Measurements from ENCODE around the gene ANKS3.
A peak's percentile ranks its signal among the peaks of the same experiment; 100 is the strongest.

Gene ANKS3

DNA sequence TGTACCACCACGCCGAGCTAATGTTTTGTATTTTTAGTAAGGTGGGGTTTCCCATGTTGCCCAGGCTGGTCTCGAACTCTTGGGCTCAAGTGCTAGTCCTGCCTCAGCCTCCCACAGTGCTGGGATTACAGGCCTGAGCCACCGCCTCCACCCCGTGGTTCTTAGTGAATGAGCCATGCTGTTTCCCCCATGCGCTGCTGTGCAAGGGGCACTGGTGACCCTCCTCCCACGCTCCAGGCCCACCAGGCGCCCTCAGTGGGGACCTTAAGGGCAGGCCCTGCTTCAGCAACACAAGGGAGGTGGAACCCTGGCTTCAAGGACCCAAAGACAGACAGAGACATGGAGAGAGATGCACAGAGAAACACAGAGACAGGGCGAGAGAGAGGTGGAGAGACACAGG lies 56.1 kb downstream of the ANKS3 start:
- Histone ChIP-seq H3K27ac (peak overlapping the region in 1 of 21 experiments; percentile 3), H3K4me3 (no peak overlapping the region)

DNA sequence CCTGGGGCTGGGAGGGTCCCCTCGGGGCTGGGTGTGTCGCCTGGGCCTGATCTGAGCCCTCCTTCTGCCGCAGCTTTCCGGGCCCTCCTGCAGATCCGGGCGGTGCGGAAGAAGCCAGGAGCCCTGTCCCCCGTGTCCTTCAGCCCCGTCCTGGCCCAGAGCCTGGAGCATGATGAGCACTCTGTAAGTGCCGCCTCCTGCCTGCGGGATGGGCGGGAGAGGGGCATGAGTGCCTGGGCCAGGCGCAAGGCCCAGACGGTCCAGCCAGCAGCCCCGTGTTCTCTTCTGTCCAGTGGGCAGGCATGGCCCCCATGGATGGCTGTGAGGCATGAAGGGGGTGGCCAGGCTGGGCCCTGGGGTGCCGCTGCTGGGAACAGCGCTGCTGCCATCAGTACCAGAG lies 56.7 kb downstream of the ANKS3 start:
- Histone ChIP-seq H3K27ac (peak overlapping the region in 5 of 21 experiments; percentile 56 to 89 (median 65)), H3K4me3 (no peak overlapping the region)

DNA sequence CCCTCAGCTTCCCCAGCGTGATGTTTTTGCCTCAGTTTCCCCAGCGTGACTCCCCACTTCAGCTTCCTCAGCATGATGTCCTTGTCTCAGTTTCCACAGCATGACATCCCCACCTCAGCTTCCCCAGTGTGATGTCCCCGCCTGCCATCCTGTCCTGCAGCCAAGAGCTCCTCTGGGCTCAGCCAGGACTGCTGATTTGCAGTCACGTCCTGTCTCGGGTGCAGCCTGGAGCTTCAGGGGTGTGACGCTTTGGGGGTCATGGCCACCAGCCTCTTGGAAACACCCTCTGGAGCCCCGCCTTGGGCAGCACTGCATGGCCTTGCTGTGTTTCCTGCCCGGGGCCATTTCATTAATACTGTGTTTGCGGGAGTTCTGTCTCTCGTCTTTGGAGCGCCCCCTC lies 57.2 kb downstream of the ANKS3 start:
- H3K27ac ChIP-seq: peak overlapping the region in 12 of 21 experiments; percentile 1 to 89 (median 57)
- H3K4me3 ChIP-seq: no peak overlapping the region

DNA sequence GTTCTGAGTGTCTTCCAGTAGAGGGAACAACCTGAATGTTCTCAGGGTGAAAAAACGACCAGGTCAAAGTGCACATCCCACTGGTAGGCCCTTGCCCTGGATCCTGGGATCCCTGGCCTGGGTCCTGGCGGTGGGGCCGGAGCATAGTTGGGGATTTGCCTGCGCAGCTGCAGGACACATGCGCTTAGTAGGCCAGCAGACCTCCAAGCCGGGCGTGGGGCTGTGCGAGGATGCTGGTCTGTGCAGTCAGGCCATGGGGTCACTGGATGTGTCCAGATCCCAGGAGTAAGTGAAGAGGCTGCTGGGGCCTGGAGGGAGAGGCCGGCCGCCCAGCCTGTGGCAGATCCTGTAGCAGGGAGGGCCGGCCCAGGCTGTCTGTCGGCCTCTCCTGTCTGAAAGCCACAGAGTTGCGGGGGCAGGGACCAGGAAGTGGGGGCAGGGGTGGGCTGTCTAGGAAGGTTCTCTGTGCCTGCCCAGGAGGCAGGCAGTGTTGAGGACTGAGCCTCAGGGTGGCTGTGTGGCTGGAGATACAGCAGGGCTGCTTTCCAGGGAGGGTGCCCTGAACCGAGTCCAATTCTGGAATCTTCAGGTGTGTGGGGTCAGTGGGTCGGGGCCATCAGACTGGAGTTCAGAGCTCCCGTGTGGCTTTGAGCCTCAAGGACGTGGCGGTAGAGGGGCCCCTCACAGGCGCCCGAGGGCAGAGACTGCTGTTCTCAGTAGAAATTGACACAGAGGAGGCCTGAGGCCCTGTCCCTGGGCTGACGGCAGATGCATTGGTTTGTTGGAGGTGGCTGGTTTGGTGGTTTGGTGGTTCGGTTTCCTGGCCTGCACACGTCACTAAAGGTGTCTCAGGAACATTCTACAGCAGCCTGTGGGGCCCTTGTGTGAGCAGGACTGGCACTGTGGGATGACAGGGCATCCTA lies 57.9 kb downstream of the ANKS3 start:
- Histone ChIP-seq H3K4me3 (no peak overlapping the region), H3K27ac (peak overlapping the region in 17 of 21 experiments; percentile 1 to 89 (median 56))

DNA sequence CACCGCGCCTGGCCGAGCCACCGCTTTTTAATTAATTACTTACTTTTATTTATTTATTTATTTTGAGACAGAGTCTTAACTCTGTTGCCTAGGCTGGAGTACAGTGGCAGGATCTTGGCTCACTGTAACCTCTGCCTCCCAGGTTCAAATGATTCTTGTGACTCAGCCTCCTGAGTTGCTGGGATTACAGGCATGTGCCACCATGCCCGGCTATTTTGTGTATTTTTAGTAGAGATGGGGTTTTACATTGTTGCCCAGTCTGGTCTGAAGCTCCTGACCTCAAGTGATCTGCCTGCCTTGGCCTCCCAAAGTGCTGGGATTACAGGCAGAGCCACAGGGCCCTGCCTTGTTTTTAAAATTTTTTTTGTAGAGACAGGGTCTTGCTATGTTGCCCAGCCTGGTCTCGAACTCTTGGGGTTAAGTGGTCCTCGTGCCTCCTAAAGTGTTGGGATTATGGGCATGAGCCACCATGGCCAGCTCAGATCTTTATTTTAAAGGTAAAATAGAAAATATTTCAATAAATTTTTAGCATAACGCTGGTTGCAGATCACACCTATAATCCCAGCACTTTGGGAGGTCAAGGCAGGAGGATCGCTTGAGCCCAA lies 59.0 kb downstream of the ANKS3 start:
- Histone ChIP-seq H3K27ac (peak overlapping the region in 1 of 21 experiments; percentile 89), H3K4me3 (no peak overlapping the region)

DNA sequence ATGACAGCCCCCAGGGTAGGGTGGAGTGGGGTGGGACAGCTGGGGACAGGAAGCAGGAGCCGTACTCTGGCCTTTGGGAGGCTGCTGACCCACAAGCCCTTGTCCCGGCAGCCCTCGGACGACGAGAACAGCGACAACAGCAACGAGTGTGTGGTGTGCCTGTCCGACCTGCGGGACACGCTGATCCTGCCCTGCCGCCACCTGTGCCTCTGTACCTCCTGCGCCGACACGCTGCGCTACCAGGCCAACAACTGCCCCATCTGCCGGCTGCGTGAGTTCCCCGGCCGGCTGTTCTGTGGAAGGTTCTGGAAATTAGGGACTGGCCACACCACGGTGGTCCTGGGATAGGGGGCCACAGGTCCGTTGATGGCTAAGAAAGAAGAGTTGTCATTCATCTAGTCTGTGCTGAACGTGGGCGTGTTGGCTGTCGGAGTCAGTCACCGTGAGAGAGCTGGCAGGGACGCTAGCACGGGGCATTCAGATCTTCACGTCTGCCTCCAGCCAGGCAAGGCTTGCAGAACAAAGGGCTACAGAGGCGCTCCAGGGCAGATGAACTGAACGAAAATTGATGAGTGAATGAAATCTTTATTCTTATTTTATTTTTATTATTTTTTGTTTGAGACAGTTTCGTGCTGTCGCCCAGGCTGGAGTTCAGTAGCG lies 60.6 kb downstream of the ANKS3 start:
- Histone ChIP-seq H3K4me3 (no peak overlapping the region), H3K27ac (no peak overlapping the region)

DNA sequence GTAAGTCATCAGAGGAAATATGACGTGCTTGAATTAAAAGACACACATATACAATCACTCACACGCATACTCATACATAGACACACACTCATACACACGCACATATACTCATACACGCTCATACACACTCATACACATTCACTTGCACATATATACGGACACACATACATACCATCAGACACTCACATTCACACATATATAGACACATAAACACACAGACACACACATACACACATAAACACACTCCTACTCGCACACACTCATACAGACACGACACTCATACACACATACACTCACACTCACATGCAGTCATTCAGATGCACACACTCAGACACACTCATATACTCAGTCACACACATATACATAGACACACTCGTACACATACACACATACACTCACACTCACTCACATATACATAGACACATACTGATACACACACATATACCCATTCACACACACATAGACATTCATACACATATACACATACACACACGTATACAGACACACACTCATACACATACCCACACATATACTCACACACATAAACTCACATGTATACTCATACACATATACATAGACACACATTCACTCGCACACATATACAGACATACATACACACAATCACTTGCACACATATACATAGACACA lies 65.6 kb downstream of the ANKS3 start:
- Histone ChIP-seq H3K4me3 (no peak overlapping the region), H3K27ac (no peak overlapping the region)

DNA sequence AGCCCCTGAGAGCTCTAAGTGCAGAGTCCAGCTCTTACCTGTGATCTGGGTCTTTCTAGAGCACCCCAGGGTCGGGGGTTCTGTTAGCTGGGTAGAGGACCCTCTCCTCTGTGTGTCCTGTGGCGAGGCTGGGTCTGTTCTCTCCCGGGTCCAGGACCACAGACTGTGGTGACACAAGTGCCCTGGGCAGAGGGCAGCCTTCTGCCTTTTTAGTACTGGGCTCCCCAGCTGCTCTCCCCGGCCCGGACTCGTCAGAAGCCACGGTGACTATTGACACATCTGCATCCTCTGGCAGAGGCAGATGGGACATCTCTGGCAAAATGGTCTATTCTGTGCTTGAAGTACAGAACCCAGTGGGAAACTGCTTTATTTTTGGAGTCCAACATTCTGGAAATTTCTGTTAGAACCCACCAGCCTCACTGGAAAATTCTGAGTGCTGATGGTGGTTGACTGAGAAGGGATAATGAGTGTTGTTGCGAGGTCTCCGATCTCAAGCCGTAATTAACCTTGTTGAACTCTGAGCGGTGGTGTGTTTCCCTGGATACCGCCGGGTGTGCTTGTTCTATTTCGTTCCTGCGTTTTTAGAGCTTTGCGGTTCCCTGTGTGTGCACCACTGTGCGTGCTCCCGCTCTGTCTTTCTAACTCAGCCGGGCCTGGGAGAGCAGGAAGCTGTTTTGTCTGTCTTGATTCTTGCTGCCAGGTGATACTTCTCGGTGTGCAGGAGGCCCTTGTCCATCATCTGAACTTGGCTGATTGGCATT lies 66.7 kb downstream of the ANKS3 start:
- no peak overlapping the region for H3K4me3 ChIP-seq
- no peak overlapping the region for H3K27ac ChIP-seq

DNA sequence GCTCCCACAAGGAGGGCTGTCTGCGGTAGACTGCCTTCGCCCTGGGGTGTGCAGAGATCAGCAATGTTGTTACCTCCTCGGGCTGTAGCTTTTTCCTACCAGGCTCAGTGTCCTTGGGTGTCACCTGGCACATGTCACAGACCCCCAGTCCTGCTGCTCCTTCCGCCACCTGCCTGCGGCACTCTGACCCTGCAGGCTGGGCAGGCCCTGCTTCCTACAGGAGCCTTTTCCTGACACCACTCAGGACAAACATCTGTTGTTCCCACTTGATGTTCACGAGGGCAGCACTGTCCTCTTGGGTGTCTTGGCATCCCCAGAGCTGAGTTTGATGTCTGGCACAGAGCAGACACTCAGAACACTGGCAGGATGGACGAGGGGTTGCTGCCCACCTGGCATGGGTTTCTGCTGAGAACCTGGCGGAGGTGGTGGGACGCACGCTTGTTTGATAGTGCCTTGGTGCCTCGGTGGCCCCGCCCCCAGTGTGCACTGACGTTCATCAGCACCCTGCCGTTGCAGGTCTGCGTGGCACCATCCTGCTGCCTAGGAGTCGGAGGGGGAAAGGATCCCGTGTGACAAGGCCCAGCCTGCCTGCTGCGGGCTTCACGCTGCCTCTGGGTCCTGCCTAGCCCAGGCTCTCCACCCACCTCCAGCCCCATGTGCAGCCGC lies 67.4 kb downstream of the ANKS3 start:
- Histone ChIP-seq H3K27ac (no peak overlapping the region), H3K4me3 (no peak overlapping the region)

DNA sequence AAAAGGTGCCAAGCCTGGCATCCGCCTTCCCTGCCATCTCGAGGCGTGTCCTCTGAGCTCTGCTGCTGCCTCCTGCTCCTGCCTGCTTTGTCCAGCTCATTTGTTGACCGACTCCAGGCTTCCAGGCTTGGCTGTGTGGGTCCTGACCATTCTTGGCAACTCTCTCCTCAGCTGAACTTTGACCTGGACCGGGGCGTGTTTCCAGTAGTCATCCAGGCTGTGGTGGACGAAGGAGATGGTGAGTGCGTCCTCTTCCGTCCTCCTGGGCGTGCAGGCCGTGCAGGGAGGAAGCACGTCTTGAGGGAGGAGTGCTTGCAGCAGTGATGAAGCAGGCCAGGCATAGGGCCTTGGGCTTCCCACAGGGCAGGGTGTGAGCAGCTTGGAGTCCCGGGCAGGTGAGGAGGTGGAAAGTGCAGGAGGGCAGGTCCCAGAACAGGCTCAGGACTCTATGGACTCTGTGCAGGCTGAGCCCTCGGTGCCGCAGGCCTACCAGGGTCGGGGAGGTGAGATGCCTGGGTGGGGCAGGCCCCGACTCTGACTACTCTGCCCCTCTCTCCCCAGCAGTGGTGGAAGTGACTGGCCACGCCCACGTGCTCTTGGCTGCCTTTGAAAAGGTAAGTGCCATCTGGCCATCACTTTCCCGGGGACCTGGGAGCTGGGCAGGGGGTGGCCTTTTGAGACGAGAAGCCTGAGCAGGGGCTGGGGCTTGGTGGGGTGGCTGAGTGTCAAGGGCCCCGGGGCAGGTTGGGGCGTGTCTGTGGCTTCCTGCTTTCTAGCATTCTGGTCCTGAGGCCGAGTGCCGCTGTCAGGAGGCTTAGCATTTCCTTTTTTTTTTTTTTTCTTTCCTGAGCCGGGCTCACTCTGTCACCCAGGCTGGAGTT lies 69.3 kb downstream of the ANKS3 start:
- H3K4me3 ChIP-seq: no peak overlapping the region
- H3K27ac ChIP-seq: peak overlapping the region in 14 of 21 experiments; percentile 4 to 89 (median 56)

DNA sequence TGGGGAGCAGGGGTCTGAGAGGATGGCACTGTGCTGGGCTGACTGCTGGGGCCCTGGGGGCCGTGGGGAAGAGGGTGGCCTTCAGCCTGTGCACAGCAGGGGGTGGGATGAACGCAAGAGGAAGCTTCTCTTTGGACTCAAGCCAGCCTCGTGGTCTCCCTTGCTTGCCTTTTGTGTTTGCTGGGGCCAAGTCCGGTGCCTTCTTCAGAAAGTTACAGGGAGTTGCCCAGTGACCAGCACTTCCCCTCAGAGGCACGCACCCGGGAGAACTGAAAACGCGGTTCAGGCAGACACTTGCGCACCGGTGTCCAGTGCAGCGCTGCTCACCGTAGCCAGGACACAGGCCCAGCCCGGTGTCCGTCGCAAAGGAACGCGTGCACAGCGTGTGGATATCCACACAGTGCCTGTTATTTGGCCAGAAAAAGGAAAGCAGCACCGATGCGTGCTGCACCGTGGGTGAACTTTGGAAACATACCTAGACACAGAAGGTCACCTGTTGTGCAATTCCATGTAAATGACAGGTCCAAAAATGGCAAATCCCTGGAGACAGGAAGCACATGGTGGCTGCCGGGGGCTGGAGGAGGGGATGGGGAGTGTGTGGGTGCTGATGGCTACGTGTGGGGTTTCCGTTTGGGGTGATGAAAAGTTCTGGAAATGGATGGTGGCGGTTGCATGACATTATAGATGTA lies 70.2 kb downstream of the ANKS3 start:
- H3K4me3 ChIP-seq: no peak overlapping the region
- H3K27ac ChIP-seq: peak overlapping the region in 11 of 21 experiments; percentile 36 to 89 (median 59)

DNA sequence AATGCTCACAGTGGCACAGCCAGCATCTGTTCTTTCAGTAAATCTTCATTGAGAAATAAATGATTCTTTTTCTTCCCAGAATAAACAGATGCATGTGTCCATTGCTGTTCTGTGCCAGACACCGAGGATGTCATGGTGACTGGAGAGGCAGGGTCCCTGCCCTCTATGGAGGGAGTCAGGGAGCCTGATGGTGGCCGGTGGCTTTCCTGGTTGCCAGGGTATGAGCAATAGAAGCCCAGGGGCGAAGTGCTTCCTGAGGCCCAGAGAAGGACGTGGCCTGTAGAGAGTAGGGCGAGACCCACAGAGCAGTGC lies 70.7 kb downstream of the ANKS3 start:
- H3K27ac ChIP-seq: peak overlapping the region in 6 of 21 experiments; percentile 12 to 89 (median 62)
- no peak overlapping the region for H3K4me3 ChIP-seq

DNA sequence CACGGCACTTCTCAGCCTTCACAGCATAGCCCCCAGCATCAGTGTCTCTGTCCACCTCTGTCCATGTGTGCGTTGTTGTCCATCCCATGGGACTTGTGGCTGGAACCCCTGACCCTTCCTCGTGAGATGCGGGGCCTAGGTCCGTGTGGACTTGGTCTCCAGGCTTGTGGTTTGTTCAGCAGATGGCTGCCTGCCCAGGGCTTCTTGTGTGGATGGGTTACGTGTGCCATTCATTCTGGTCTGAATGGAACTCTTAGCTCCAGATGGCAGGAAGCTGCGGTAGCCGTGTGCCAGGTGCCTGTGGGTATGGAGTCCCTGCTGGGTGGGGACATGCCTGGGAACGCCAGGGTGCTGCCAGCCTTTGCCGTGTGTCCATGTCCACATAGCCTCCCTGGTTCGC lies 72.4 kb downstream of the ANKS3 start:
- H3K27ac ChIP-seq: peak overlapping the region in 2 of 21 experiments; percentile 11 to 17
- no peak overlapping the region for H3K4me3 ChIP-seq

DNA sequence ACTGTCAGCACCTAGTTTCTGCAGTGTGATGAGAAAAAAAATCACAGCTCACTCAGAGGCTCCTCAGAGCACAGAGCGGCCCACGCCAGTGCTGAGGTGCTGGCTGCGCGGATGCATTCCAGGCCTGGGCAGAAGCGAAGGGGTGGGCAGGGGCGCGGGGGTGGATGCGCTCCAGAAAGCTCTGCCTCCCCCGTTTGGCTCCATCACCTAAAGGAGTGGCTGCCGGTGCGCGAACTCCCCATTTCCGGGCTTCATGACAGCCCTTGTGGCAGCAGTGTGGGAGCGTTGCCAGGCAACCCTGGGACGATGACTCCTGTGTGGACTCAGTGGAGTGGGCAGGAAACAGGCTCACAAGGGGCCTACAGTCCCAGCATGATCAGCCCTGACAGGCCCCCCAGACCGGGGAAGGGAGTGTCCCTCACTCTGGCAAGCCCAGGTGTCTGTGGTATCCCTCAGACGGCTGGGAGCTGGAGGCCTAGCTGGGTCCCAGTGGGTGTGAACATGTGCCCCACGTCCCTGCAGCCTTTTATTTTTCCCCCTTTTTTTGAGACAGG lies 73.5 kb downstream of the ANKS3 start:
- Histone ChIP-seq H3K4me3 (no peak overlapping the region), H3K27ac (peak overlapping the region in 4 of 21 experiments; percentile 10 to 69 (median 40))

DNA sequence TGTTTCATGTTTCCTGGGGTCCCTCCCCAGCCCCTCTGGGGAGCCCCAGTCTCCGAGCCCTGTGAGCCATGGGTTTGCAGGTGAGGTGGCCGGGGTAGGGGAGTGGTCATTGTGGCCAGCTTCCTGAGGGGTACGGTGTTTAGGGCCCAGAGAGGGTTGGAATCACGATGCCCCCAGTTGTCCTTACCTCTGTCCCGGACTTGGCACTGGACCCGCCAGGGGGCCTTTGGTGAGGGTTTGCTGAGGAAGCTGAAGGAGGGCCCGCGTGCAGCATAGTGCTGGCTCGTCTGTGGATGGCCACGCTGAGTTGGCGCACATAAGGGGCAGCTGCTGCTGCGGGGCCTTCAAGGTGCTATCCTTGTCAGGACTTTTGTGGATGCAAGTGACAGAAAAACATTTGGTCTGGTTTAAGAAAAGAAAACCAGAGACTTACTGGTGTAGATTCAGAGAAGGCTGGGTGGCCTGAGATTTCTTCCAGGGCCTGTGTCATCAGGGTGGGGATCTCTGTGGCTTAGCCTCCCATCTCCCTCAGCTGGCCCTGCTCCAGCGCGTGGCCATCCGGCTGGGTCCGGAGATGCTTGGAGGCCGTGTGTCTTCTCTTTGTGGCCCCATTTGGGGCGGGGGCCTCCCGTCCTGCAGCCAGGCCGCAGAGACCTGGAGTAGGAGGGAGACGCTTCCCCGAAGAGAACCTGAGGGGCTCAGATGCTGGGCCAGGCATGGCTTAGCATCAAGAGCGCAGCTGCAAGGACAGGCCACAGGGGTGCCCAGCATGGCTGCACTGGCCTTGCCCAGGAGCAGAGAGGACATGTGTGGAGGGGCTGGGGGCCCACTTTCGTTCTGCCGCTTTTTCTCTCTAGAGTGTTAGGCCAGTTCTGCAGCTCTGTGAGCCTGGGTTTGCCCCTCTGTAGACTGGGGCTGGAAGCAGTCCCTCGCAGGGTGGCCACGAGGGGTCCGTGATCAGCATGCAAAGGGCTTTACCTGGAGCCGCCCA lies 74.4 kb downstream of the ANKS3 start:
- H3K4me3 ChIP-seq: no peak overlapping the region
- H3K27ac ChIP-seq: peak overlapping the region in 2 of 21 experiments; percentile 44 to 69
